A673 (cell line): ENCODE data around the gene SOST. TPM values are rescaled to one million over a fixed set of nuclear protein-coding genes. Genes with fewer than 3 reads are reported as not detected.

ENCODE experiments used
- BruUV-seq: library from RNA; stranded (reverse); fragments of 400-500 nt; replicated peaks from 2 replicates; lab custom pipeline; 2021; lab: Mats Ljungman, UMichigan
- CTCF ChIA-PET: fragments of 300-600 bp; sonication (Branson Sonifier 250); formaldehyde crosslinking; loops from one replicate; lab custom pipeline; 2022; ENCODE audit warnings: antibody characterized with exemption; lab: Charles Lee
- POLR2A ChIA-PET: fragments of 300-600 bp; sonication (Branson Sonifier 250); formaldehyde crosslinking; loops from one replicate; lab custom pipeline; 2022; ENCODE audit warnings: antibody characterized with exemption; ENCODE audit not compliant: low non-redundant PET; lab: Charles Lee
- DNase-seq: peaks from one replicate; pipeline ENCODE4 v3.0.0-alpha.2; 2015; ENCODE audit warnings: low spot score
- H3K27ac ChIP-seq: fragments of 200-600 bp; sonication (generic); 2 replicates; pipeline ENCODE4 v1.5.1; 2016; ENCODE audit warnings: mixed run types, low read depth, mild to moderate bottlenecking, mixed read lengths, antibody characterized with exemption, low read length; ENCODE audit not compliant: poor library complexity, severe bottlenecking
- H3K27me3 ChIP-seq: fragments of 200-600 bp; sonication (generic); replicated peaks from 2 replicates; pipeline ENCODE4 v1.6.1; 2017; ENCODE audit warnings: mixed run types, low read depth, mild to moderate bottlenecking, mixed read lengths, antibody characterized with exemption, low read length; ENCODE audit not compliant: insufficient read depth, poor library complexity
- H3K36me3 ChIP-seq: fragments of 200-600 bp; sonication (generic); 2 replicates; pipeline ENCODE4 v1.6.1; 2016; ENCODE audit warnings: mixed run types, mild to moderate bottlenecking, mixed read lengths, antibody characterized with exemption, low read length; ENCODE audit not compliant: insufficient read depth, poor library complexity, severe bottlenecking
- H3K4me1 ChIP-seq: fragments of 200-600 bp; sonication (generic); 2 replicates; pipeline ENCODE4 v1.6.1; 2017; ENCODE audit warnings: mixed run types, mild to moderate bottlenecking, mixed read lengths, antibody characterized with exemption, low read length; ENCODE audit not compliant: insufficient read depth, poor library complexity, severe bottlenecking
- H3K4me3 ChIP-seq: fragments of 200-600 bp; sonication (generic); 2 replicates; pipeline ENCODE4 v1.5.1; 2016; ENCODE audit warnings: low read depth, mixed run types, mild to moderate bottlenecking, mixed read lengths, low read length; ENCODE audit not compliant: poor library complexity, severe bottlenecking
- H3K9me3 ChIP-seq: fragments of 200-600 bp; sonication (generic); 2 replicates; pipeline ENCODE4 v1.6.1; 2016; ENCODE audit warnings: mixed run types, low read depth, mild to moderate bottlenecking, mixed read lengths, antibody characterized with exemption, low read length; ENCODE audit not compliant: poor library complexity, severe bottlenecking
- CTCF ChIP-seq: fragments of 300-800, 200-600 bp; sonication (generic); conservative IDR thresholded peaks from 2 replicates; pipeline ENCODE4 v1.5.1; 2017; ENCODE audit warnings: low read depth, mild to moderate bottlenecking, antibody characterized with exemption, low read length, moderate library complexity, mixed read lengths
- EZH2 ChIP-seq: fragments of 200-600 bp; sonication (generic); IDR thresholded peaks from 2 replicates; pipeline ENCODE4 v1.6.1; 2017; ENCODE audit warnings: borderline replicate concordance, low read depth, mild to moderate bottlenecking, mixed read lengths, antibody characterized with exemption, low read length; ENCODE audit not compliant: poor library complexity, severe bottlenecking
- intact Hi-C: fragments of 100-400 bp; cut with micrococcal nuclease; formaldehyde crosslinking; loops from one replicate; pipeline ENCODE4 v1.10.0; 2022; ENCODE audit not compliant: unreplicated experiment
- total RNA-seq: library from RNA; stranded (reverse); gene quantifications from 2 replicates; pipeline ENCODE4 v1.2.3, GENCODE V29; 2021

Gene SOST
- total RNA-seq, 1 experiment from 2014 or later, result not detected

- H3K27me3 ChIP-seq, result no peaks in the 10 kb centered on the region
- no peaks in the 10 kb centered on the region for H3K4me1 ChIP-seq
- CTCF ChIA-PET, result no interaction called here
- H3K36me3 ChIP-seq, result no peaks in the 10 kb centered on the region
- intact Hi-C loops, result no loop called here
- BruUV-seq, result no TSS peak
- no peak for DNase-seq
- no peaks in the 10 kb centered on the region for H3K9me3 ChIP-seq
- no peak for TF ChIP-seq EZH2
- TF ChIP-seq CTCF, result no peak
- POLR2A ChIA-PET, result no interaction called here
- no peak overlapping the region for H3K4me3 ChIP-seq
- H3K27ac ChIP-seq, result no peak overlapping the region
These were observed 2.4 kb downstream of the SOST start for GRCh38 chr17:43756201-43756600.

- POLR2A ChIA-PET, result interaction anchor here (0.6 kb wide), 1 partner anchor 351 kb away, joined by 3 read pairs; no protein-coding TSS in a partner anchor
- no peaks in the 10 kb centered on the region for H3K27me3 ChIP-seq
- BruUV-seq, result no TSS peak
These were observed 3.2 kb downstream of the SOST start for GRCh38 chr17:43755389-43755875.

GRCh38 chr17:43754947-43755346, 3.6 kb downstream of the SOST start:
- no peak for TF ChIP-seq EZH2
- no peak for TF ChIP-seq CTCF
- DNase-seq, result no peak
- Histone ChIP-seq H3K27me3 (no peaks in the 10 kb centered on the region), H3K27ac (no peak overlapping the region), H3K9me3 (no peaks in the 10 kb centered on the region), H3K36me3 (no peaks in the 10 kb centered on the region), H3K4me1 (no peaks in the 10 kb centered on the region), H3K4me3 (no peak overlapping the region)
- no TSS peak for BruUV-seq
- ChIA-PET CTCF (no interaction called here), POLR2A (interaction anchor here (0.6 kb wide), 1 partner anchor 351 kb away, joined by 3 read pairs; no protein-coding TSS in a partner anchor)
- intact Hi-C loops, result no loop called here

More at GRCh38 chr17:43755389-43755875, 3.2 kb downstream of the SOST start:
- TF ChIP-seq EZH2 (no peak), CTCF (no peak)
- Histone ChIP-seq H3K9me3 (no peaks in the 10 kb centered on the region), H3K27ac (no peak overlapping the region), H3K4me1 (no peaks in the 10 kb centered on the region), H3K4me3 (no peak overlapping the region), H3K36me3 (no peaks in the 10 kb centered on the region)
- intact Hi-C loops, result no loop called here
- CTCF ChIA-PET, result no interaction called here
- peak; percentile 8 for DNase-seq
